Tibial nerve (tissue), 4 donors: ENCODE measurements around the gene NUCKS1.

Source experiments
- EP300 ChIP-seq, 2 donors: sonication (generic); formaldehyde crosslinking; IDR thresholded peaks; one replicate each; pipeline ENCODE4 v1.6.1; 2017; ENCODE audit warnings: antibody characterized with exemption in 2 of 2, mild to moderate bottlenecking in 1 of 2
- POLR2A ChIP-seq, 2 donors: fragments of 450-650 bp; IDR thresholded peaks; one replicate each; pipeline ENCODE4 v1.6.1; 2017; ENCODE audit warnings: antibody characterized with exemption in 2 of 2, mild to moderate bottlenecking in 2 of 2, moderate library complexity in 2 of 2
- TF ChIP-seq, protein P1 (sequence below), 5 experiments: fragments of 200-600 bp in 3 of 5; fragments of 450-650 bp in 2 of 5; sonication (generic) in 3 of 5; IDR thresholded peaks; one replicate each; pipeline ENCODE4 v1.5.1; 2016 to 2019; ENCODE audit warnings: antibody characterized with exemption in 5 of 5, mild to moderate bottlenecking in 3 of 5, moderate library complexity in 2 of 5

DNA sequence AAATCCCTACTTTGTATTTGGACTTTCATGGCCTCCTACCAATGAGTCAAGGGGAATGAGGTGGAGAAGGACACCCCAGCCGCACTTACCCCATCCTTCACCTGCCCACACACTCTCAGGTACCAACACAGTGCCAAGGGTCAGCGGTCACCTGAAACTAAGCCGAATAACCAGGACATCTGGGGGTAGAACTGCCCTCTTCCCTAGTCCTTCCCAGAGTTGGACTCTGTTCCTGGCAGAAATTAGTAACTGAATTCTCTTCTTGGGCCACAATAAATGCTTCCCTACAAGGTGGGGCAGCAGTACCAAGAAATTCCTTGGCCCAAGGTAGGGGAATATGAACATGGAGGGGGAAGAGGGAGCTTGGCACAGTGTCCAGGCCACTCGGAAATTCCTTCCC is 77.0 kb downstream of the NUCKS1 start:
- TF ChIP-seq, protein P1, sequence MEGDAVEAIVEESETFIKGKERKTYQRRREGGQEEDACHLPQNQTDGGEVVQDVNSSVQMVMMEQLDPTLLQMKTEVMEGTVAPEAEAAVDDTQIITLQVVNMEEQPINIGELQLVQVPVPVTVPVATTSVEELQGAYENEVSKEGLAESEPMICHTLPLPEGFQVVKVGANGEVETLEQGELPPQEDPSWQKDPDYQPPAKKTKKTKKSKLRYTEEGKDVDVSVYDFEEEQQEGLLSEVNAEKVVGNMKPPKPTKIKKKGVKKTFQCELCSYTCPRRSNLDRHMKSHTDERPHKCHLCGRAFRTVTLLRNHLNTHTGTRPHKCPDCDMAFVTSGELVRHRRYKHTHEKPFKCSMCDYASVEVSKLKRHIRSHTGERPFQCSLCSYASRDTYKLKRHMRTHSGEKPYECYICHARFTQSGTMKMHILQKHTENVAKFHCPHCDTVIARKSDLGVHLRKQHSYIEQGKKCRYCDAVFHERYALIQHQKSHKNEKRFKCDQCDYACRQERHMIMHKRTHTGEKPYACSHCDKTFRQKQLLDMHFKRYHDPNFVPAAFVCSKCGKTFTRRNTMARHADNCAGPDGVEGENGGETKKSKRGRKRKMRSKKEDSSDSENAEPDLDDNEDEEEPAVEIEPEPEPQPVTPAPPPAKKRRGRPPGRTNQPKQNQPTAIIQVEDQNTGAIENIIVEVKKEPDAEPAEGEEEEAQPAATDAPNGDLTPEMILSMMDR (IDR thresholded peaks at IDR 0.05): no peak
- TF ChIP-seq POLR2A (IDR thresholded peaks at IDR 0.05) (no peak), EP300 (IDR thresholded peaks at IDR 0.05) (no peak)
